Middle frontal gyrus (tissue), 1 donor: Measurements from ENCODE around the gene TMEM26.

Experiments
- DNase-seq: peaks from one replicate; pipeline ENCODE4 v3.0.0-alpha.2; 2015; ENCODE audit warnings: low spot score; ENCODE audit errors: extremely low spot score

Gene TMEM26

GRCh38 chr10:61460835-61461234 is 7.7 kb upstream of the TMEM26 start:
- no peak for DNase-seq

GRCh38 chr10:61458031-61458430 is 4.8 kb upstream of the TMEM26 start:
- DNase-seq = no peak

GRCh38 chr10:61456095-61456789 is 3.1 kb upstream of the TMEM26 start:
- DNase-seq = no peak

GRCh38 chr10:61455656-61456055 is 2.5 kb upstream of the TMEM26 start:
- DNase-seq = no peak

- no peak for DNase-seq
Measured at GRCh38 chr10:61454541-61454940, 1.4 kb upstream of the TMEM26 start.

- DNase-seq = no peak
Measured at GRCh38 chr10:61452151-61452651, 980 bp downstream of the TMEM26 start.

GRCh38 chr10:61451357-61451756 is 1.8 kb downstream of the TMEM26 start:
- DNase-seq = no peak

- DNase-seq = no peak
Measured at GRCh38 chr10:61448841-61449600, 4.2 kb downstream of the TMEM26 start.

GRCh38 chr10:61448091-61448490 is 5.1 kb downstream of the TMEM26 start:
- DNase-seq = no peak

- no peak for DNase-seq
Measured at GRCh38 chr10:61439058-61439609, 14.0 kb downstream of the TMEM26 start.

- no peak for DNase-seq
Measured at GRCh38 chr10:61438141-61438988, 14.8 kb downstream of the TMEM26 start.

- DNase-seq = no peak
Measured at GRCh38 chr10:61423178-61423577, 30.0 kb downstream of the TMEM26 start.

GRCh38 chr10:61417661-61418060 is 35.5 kb downstream of the TMEM26 start:
- no peak for DNase-seq

GRCh38 chr10:61415824-61416223 is 37.4 kb downstream of the TMEM26 start:
- no peak for DNase-seq

GRCh38 chr10:61411706-61412105 is 41.5 kb downstream of the TMEM26 start:
- DNase-seq = no peak

GRCh38 chr10:61410353-61411070 is 42.7 kb downstream of the TMEM26 start:
- DNase-seq = no peak

- DNase-seq = no peak
Measured at GRCh38 chr10:61409157-61409556, 44.0 kb downstream of the TMEM26 start.

GRCh38 chr10:61408105-61408504 is 45.1 kb downstream of the TMEM26 start:
- DNase-seq = no peak

GRCh38 chr10:61406736-61407135 is 46.4 kb downstream of the TMEM26 start:
- no peak for DNase-seq

GRCh38 chr10:61406242-61406641 is 46.9 kb downstream of the TMEM26 start:
- no peak for DNase-seq

- DNase-seq = no peak
Measured at GRCh38 chr10:61404751-61405150, 48.4 kb downstream of the TMEM26 start.
